ENCODE results near the gene WDFY3. TPM values are rescaled to one million over a fixed set of nuclear protein-coding genes. Genes with fewer than 3 reads are reported as not detected.

The WDFY3 gene
- total RNA-seq, 1 donor from 2014 or later = 60.9 TPM

- DNase-seq (ENCODE audit: low spot score) = no peak
- intact Hi-C loops (cut with DNase I) = no loop called here
Observed at GRCh38 chr4:84660606-84661005, 305.9 kb downstream of the WDFY3 start.

GRCh38 chr4:84652478-84652877, 314.0 kb downstream of the WDFY3 start:
- no peak for DNase-seq (ENCODE audit: low spot score)
- intact Hi-C loops (cut with DNase I) = no loop called here

GRCh38 chr4:84651499-84651898, 315.0 kb downstream of the WDFY3 start:
- DNase-seq (ENCODE audit: low spot score) = no peak
- intact Hi-C loops (cut with DNase I) = no loop called here

- intact Hi-C loops (cut with DNase I) = no loop called here
- DNase-seq (ENCODE audit: low spot score) = no peak
Observed at GRCh38 chr4:84648863-84649647, 317.4 kb downstream of the WDFY3 start.

GRCh38 chr4:84648178-84648577, 318.3 kb downstream of the WDFY3 start:
- intact Hi-C loops (cut with DNase I) = no loop called here
- no peak for DNase-seq (ENCODE audit: low spot score)

- DNase-seq (ENCODE audit: low spot score) = no peak
- intact Hi-C loops (cut with DNase I) = no loop called here
Observed at GRCh38 chr4:84647312-84647884, 319.1 kb downstream of the WDFY3 start.

- DNase-seq (ENCODE audit: low spot score) = no peak
- intact Hi-C loops (cut with DNase I) = no loop called here
Observed at GRCh38 chr4:84644087-84644486, 322.4 kb downstream of the WDFY3 start.

- intact Hi-C loops (cut with DNase I) = no loop called here
- no peak for DNase-seq (ENCODE audit: low spot score)
Observed at GRCh38 chr4:84639145-84639544, 327.3 kb downstream of the WDFY3 start.

- intact Hi-C loops (cut with DNase I) = no loop called here
Observed at GRCh38 chr4:84638092-84638491, 328.4 kb downstream of the WDFY3 start.

GRCh38 chr4:84634961-84635360, 331.5 kb downstream of the WDFY3 start:
- intact Hi-C loops (cut with DNase I) = no loop called here
- no peak for DNase-seq (ENCODE audit: low spot score)

More at GRCh38 chr4:84638092-84638491, 328.4 kb downstream of the WDFY3 start:
- DNase-seq (ENCODE audit: low spot score) = no peak

GRCh38 chr4:84632092-84632491, 334.4 kb downstream of the WDFY3 start:
- no peak for DNase-seq (ENCODE audit: low spot score)
- intact Hi-C loops (cut with DNase I) = no loop called here

GRCh38 chr4:84631573-84631972, 334.9 kb downstream of the WDFY3 start:
- no peak for DNase-seq (ENCODE audit: low spot score)
- intact Hi-C loops (cut with DNase I) = no loop called here

- DNase-seq (ENCODE audit: low spot score) = no peak
- intact Hi-C loops (cut with DNase I) = no loop called here
Observed at GRCh38 chr4:84626673-84627072, 339.8 kb downstream of the WDFY3 start.

GRCh38 chr4:84623661-84624060, 342.8 kb downstream of the WDFY3 start:
- intact Hi-C loops (cut with DNase I) = no loop called here
- no peak for DNase-seq (ENCODE audit: low spot score)

- intact Hi-C loops (cut with DNase I) = no loop called here
- DNase-seq (ENCODE audit: low spot score) = no peak
Observed at GRCh38 chr4:84622959-84623358, 343.5 kb downstream of the WDFY3 start.
